Measurements from ENCODE around the gene PARS2. TPM values are rescaled to one million over a fixed set of nuclear protein-coding genes. Genes with fewer than 3 reads are reported as not detected.

Gene PARS2
- total RNA-seq, 4 donors from 2014 or later = 3.2 to 8.7 (median 5.8) TPM

DNA sequence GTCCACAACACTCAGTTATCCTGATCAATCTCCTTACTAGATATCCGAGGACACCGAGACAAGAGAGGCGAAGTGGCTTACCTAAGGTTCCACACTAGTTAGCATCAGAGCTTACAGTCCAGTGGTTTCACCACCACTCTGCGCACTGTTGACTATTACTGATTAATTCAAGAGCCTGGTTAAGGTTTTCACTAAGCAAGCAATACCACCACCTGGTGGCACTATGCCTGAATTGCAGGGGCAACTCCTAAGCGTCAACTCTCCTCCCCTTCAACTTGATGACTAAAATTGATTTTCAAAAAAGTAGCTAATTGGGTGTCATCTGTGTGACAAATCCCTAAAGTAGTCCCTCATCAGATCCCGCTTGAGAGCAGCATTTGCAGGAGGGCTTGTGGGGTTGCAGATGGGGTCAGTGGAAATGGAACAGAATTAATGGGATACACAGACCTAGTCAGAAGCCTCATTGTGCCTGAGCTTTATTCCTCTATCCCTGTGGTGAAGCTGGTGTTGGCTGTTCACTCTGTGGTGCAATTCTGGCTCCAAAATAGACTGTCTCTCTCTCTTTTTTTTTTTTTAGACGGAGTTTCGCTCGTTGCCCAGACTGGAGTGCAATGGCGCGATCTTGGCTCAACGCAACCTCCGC lies 27.7 kb upstream of the PARS2 start:
- H3K27ac ChIP-seq = no peak overlapping the region
- H3K4me3 ChIP-seq = no peak overlapping the region
- no peaks in the 10 kb centered on the region for H3K36me3 ChIP-seq
- 90% methylated on average over 13 of the region's 13 CpGs for WGBS
- H3K27me3 ChIP-seq = no peaks in the 10 kb centered on the region
- no peaks in the 10 kb centered on the region for H3K9me3 ChIP-seq
- no peak for DNase-seq (ENCODE audit: low spot score in 2 of 2)
- TF ChIP-seq, protein P1, sequence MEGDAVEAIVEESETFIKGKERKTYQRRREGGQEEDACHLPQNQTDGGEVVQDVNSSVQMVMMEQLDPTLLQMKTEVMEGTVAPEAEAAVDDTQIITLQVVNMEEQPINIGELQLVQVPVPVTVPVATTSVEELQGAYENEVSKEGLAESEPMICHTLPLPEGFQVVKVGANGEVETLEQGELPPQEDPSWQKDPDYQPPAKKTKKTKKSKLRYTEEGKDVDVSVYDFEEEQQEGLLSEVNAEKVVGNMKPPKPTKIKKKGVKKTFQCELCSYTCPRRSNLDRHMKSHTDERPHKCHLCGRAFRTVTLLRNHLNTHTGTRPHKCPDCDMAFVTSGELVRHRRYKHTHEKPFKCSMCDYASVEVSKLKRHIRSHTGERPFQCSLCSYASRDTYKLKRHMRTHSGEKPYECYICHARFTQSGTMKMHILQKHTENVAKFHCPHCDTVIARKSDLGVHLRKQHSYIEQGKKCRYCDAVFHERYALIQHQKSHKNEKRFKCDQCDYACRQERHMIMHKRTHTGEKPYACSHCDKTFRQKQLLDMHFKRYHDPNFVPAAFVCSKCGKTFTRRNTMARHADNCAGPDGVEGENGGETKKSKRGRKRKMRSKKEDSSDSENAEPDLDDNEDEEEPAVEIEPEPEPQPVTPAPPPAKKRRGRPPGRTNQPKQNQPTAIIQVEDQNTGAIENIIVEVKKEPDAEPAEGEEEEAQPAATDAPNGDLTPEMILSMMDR (IDR thresholded peaks at IDR 0.05) = peak in 1 of 2 donors; percentile 30
- TF ChIP-seq POLR2AphosphoS5 (IDR thresholded peaks at IDR 0.05) = no peak
- H3K4me1 ChIP-seq = peaks cover 30% of the 10 kb centered on the region

DNA sequence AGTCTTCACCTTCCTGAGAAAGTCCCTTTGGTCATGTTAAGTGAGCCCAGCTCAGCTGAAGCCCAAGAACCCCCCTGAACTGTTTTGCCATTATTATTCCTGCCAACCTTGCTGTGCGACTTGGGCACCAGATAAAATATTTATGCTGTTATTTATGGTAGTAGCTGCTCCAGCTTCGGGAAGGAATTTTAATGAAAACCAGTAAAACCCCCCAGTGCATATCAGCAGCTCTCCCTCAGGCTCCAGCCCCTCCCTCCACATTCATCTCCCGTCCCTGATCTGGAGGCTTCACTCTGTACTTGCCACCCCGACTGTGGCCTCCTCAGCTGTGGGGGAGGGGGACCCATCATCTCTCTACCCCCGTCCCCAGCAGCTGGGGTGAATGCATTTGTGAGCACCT lies 24.1 kb upstream of the PARS2 start:
- Histone ChIP-seq H3K27ac (no peak overlapping the region), H3K4me1 (no peaks in the 10 kb centered on the region), H3K27me3 (no peaks in the 10 kb centered on the region), H3K36me3 (no peaks in the 10 kb centered on the region), H3K4me3 (no peak overlapping the region), H3K9me3 (no peaks in the 10 kb centered on the region)
- 48% methylated on average over 5 of the region's 5 CpGs for WGBS
- no peak for DNase-seq (ENCODE audit: low spot score in 2 of 2)
- no peak for TF ChIP-seq POLR2AphosphoS5 (IDR thresholded peaks at IDR 0.05)
- no peak for TF ChIP-seq EP300 (IDR thresholded peaks at IDR 0.05)
- TF ChIP-seq, protein P1 (IDR thresholded peaks at IDR 0.05) = no peak
- no peak for TF ChIP-seq POLR2A (IDR thresholded peaks at IDR 0.05)

DNA sequence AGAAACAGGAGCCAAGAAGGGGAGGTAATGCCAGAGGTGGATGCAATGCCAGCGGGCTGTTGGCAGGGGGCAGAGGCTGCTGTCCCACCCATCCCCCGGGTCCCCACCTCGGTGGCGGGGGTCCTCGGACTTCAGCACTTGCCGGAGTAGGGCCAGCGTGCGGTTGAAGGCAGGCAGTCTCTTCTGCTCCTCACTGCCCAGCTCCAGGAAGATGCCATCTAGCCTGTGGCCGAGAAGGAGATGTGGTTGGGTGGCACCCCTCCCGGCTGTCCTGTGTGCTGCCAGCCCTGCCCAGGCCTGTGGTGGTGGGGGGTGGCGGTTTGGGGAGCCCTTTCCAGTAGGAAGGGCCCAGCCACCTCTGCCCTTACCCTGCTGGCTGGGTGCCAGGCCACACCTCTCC lies 23.3 kb upstream of the PARS2 start:
- H3K4me1 ChIP-seq = no peaks in the 10 kb centered on the region
- H3K27ac ChIP-seq = no peak overlapping the region
- DNase-seq (ENCODE audit: low spot score in 2 of 2) = no peak
- WGBS = 85% methylated on average over 9 of the region's 11 CpGs
- H3K4me3 ChIP-seq = no peak overlapping the region
- H3K9me3 ChIP-seq = no peaks in the 10 kb centered on the region
- H3K27me3 ChIP-seq = no peaks in the 10 kb centered on the region
- H3K36me3 ChIP-seq = no peaks in the 10 kb centered on the region
- TF ChIP-seq, protein P1 (IDR thresholded peaks at IDR 0.05) = no peak
- TF ChIP-seq POLR2AphosphoS5 (IDR thresholded peaks at IDR 0.05) (no peak), EP300 (IDR thresholded peaks at IDR 0.05) (no peak), POLR2A (IDR thresholded peaks at IDR 0.05) (no peak)

DNA sequence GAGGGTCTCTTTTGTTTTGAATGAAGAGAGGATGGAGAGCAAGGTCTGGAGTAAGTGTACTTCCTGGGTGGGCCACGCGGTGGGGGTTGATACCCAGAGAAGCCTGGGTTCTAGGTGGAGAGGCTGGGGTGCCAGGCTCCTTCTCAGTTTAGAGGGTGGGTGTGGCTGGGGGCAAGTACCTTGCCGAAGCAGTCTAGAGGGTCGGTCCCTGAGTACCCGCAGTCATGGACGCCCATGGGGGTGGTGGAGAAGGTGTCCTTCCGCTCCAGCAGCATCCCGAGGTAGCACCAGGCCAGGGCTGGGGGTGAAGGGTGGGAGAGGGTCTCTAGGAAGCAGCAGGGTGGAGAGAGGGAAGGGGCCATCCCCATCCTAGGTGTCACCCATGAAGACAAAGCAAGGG lies 22.5 kb upstream of the PARS2 start:
- Histone ChIP-seq H3K27ac (no peak overlapping the region), H3K4me1 (no peaks in the 10 kb centered on the region), H3K27me3 (no peaks in the 10 kb centered on the region), H3K9me3 (no peaks in the 10 kb centered on the region), H3K4me3 (no peak overlapping the region), H3K36me3 (no peaks in the 10 kb centered on the region)
- no peak for DNase-seq (ENCODE audit: low spot score in 2 of 2)
- WGBS = 91% methylated on average over 8 of the region's 8 CpGs
- TF ChIP-seq EP300 (IDR thresholded peaks at IDR 0.05) (no peak), POLR2A (IDR thresholded peaks at IDR 0.05) (no peak), POLR2AphosphoS5 (IDR thresholded peaks at IDR 0.05) (no peak)
- TF ChIP-seq, protein P1 (IDR thresholded peaks at IDR 0.05) = no peak

DNA sequence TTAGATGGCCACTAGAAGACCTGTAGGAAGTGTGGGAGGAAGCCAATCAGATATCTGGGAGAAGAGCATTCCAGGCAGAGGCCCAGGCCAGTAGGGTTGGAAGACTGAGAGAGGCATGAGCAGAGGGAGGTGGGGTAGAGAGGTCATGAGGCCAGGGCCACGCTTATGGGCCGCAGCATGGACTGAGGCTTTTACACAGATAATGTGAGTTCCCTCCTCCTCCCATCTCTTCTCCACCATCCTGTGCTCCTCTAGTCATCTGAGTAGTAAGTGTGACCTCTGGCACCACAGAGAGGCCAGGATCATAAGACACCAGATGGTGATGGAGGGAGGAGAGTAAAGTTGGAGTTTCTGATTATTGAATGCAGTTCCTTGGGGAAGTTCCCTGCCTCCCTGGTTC lies 19.7 kb upstream of the PARS2 start:
- H3K9me3 ChIP-seq = no peaks in the 10 kb centered on the region
- peaks cover 12% of the 10 kb centered on the region for H3K27me3 ChIP-seq
- WGBS = 72% methylated on average over 2 of the region's 2 CpGs
- no peak overlapping the region for H3K4me3 ChIP-seq
- no peak for DNase-seq (ENCODE audit: low spot score in 2 of 2)
- TF ChIP-seq EP300 (IDR thresholded peaks at IDR 0.05) (no peak), POLR2AphosphoS5 (IDR thresholded peaks at IDR 0.05) (no peak), POLR2A (IDR thresholded peaks at IDR 0.05) (no peak)
- TF ChIP-seq, protein P1 (IDR thresholded peaks at IDR 0.05) = no peak
- peaks cover 9% of the 10 kb centered on the region for H3K4me1 ChIP-seq
- no peaks in the 10 kb centered on the region for H3K36me3 ChIP-seq
- H3K27ac ChIP-seq = no peak overlapping the region
